ENCODE measurements around the gene IRF7. TPM values are rescaled to one million over a fixed set of nuclear protein-coding genes. Genes with fewer than 3 reads are reported as not detected.

Gene IRF7
- total RNA-seq, 1 donor from 2014 or later: 18.9 TPM

GRCh38 chr11:589798-590197 is 26.0 kb downstream of the IRF7 start:
- Histone ChIP-seq H3K4me1 (no peaks in the 10 kb centered on the region), H3K36me3 (peaks cover 0 to 80% of the 10 kb centered on the region in 2 donors), H3K27me3 (no peaks in the 10 kb centered on the region), H3K9me3 (no peaks in the 10 kb centered on the region), H3K27ac (no peak overlapping the region), H3K4me3 (no peak overlapping the region)
- intact Hi-C loops (cut with DNase I): no loop called here
- no peak for DNase-seq (ENCODE audit: extremely low spot score in 2 of 2)
- TF ChIP-seq CTCF (IDR thresholded peaks at IDR 0.05) (no peak), POLR2A (IDR thresholded peaks at IDR 0.05) (no peak), POLR2AphosphoS5 (IDR thresholded peaks at IDR 0.05; ENCODE audit: insufficient read depth in 1 of 2, low read depth in 1 of 2) (no peak)

DNA sequence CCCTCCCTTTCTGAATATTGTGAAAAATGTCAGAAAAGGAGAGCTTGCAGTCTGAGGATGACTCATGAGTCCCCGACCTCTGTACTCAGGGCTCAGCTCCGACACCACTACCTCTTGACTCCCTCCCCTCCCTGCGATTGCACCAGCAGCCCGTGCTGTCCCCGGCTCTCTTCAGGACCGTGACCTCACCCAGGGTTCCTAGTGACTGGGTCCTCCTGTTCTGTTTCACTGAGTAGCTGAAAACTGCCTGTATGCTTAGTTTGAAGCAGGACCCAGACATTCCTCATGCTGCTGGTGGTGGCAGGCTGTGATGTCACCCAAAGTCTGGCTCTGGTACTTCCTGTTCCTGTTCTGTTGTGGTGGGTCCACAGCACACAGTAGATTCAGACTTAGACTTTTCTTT is 27.8 kb downstream of the IRF7 start:
- H3K27me3 ChIP-seq: no peaks in the 10 kb centered on the region
- H3K9me3 ChIP-seq: no peaks in the 10 kb centered on the region
- H3K36me3 ChIP-seq: peaks cover 0 to 76% of the 10 kb centered on the region in 2 donors
- intact Hi-C loops (cut with DNase I): no loop called here
- TF ChIP-seq CTCF (IDR thresholded peaks at IDR 0.05) (no peak), POLR2AphosphoS5 (IDR thresholded peaks at IDR 0.05; ENCODE audit: insufficient read depth in 1 of 2, low read depth in 1 of 2) (no peak), POLR2A (IDR thresholded peaks at IDR 0.05) (no peak)
- no peak for DNase-seq (ENCODE audit: extremely low spot score in 2 of 2)
- H3K4me1 ChIP-seq: no peaks in the 10 kb centered on the region
- H3K27ac ChIP-seq: no peak overlapping the region
- no peak overlapping the region for H3K4me3 ChIP-seq

- no peak overlapping the region for H3K27ac ChIP-seq
- TF ChIP-seq CTCF (IDR thresholded peaks at IDR 0.05) (no peak), POLR2A (IDR thresholded peaks at IDR 0.05) (no peak), POLR2AphosphoS5 (IDR thresholded peaks at IDR 0.05; ENCODE audit: insufficient read depth in 1 of 2, low read depth in 1 of 2) (no peak)
- H3K4me1 ChIP-seq: no peaks in the 10 kb centered on the region
- H3K36me3 ChIP-seq: peaks cover 0 to 76% of the 10 kb centered on the region in 2 donors
- no peak for DNase-seq (ENCODE audit: extremely low spot score in 2 of 2)
- intact Hi-C loops (cut with DNase I): no loop called here
- H3K9me3 ChIP-seq: no peaks in the 10 kb centered on the region
- no peak overlapping the region for H3K4me3 ChIP-seq
- no peaks in the 10 kb centered on the region for H3K27me3 ChIP-seq
These were observed 28.2 kb downstream of the IRF7 start for GRCh38 chr11:587546-587945.

DNA sequence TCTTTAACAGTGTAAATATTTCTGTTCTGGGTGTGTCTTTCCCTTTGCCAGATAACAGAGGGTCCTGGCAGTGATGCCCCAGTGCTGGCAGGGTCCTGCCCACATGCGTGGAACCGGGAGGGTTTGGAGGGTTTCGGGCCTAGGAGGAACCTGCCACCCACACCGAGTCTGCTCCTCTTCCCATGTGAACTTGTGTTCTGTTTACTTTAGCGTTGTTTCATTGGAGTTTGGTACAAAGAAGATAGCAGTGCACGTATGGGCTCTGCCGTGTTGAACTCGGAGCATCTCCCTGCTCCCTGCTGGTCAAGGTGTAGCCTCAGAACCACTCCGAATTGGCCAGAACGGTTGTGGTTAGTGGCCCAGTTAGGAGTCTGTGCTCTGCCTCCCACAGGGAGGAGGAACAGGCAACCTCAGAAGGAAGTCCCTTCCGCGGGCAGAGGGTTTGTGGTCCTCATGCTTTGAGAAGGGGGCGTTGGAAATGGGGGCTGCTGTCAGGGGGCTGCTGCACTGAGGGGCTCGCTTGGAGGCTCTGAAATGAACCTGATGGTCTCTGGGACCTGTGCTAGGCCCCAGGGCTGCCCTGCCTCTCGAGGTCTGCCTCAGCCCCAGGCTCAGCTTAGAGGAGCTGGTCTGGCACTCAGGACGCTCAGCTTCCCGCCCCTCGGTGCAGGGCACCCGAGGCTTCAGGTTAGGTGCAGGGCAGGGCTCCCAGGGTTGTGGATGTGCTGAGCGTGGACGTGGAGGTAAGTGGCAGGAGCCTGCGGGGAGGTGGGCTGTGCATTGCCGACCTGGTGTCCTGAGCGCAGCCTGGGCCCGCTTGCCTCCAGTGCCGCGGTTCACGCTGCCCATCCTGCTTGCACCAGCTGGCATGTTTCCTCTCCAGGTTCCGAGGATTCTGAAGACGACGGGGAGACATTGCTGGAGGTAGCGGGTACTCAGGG is 29.1 kb downstream of the IRF7 start:
- Histone ChIP-seq H3K9me3 (no peaks in the 10 kb centered on the region), H3K4me1 (no peaks in the 10 kb centered on the region), H3K4me3 (no peak overlapping the region), H3K36me3 (peaks cover 0 to 71% of the 10 kb centered on the region in 2 donors), H3K27ac (no peak overlapping the region), H3K27me3 (no peaks in the 10 kb centered on the region)
- intact Hi-C loops (cut with DNase I): no loop called here
- no peak for DNase-seq (ENCODE audit: extremely low spot score in 2 of 2)
- no peak for TF ChIP-seq CTCF (IDR thresholded peaks at IDR 0.05)
- no peak for TF ChIP-seq POLR2A (IDR thresholded peaks at IDR 0.05)
- TF ChIP-seq POLR2AphosphoS5 (IDR thresholded peaks at IDR 0.05; ENCODE audit: insufficient read depth in 1 of 2, low read depth in 1 of 2): no peak

DNA sequence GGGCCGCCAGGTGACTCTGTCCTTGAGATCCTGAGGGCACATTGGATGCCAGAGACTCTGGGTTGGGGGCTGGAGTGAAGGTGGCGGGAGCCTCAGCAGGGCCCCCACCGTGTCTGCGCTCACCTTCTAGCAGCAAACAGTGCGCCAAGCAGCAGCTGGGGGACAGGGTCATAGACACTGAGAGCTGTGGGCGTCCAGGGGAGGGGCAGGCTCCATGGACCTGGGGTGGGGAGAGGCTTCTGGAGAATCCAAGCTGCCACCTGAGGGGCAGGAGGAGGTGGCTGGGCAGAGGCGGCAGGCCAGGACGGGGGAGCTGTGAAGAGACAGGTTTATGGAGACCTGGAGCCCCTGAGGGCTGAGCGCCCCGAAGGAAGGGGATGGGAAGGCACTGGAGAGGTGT is 31.5 kb downstream of the IRF7 start:
- TF ChIP-seq POLR2AphosphoS5 (IDR thresholded peaks at IDR 0.05; ENCODE audit: insufficient read depth in 1 of 2, low read depth in 1 of 2) (no peak), POLR2A (IDR thresholded peaks at IDR 0.05) (no peak), CTCF (IDR thresholded peaks at IDR 0.05) (no peak)
- Histone ChIP-seq H3K36me3 (peaks cover 0 to 53% of the 10 kb centered on the region in 2 donors), H3K4me1 (peaks cover 15% of the 10 kb centered on the region), H3K4me3 (no peak overlapping the region), H3K27ac (no peak overlapping the region), H3K27me3 (no peaks in the 10 kb centered on the region), H3K9me3 (no peaks in the 10 kb centered on the region)
- DNase-seq (ENCODE audit: extremely low spot score in 2 of 2): no peak
- intact Hi-C loops (cut with DNase I): no loop called here

Data from vagina (tissue), 2 donors.